HL-60 (cell line): Measurements from ENCODE around the gene ACAD8.
"Not testable (repeated sequence)": the region's sequence is repeated elsewhere in the genome, so short reads cannot be mapped to it uniquely, and the experiment has no call there.

Experiments used
- DNase-seq, 2 experiments: peaks; one replicate each; pipeline ENCODE4 v3.0.0-alpha.2; 2010 to 2020; ENCODE audit warnings: low read depth in 1 of 2, low spot score in 1 of 2
- H3K27ac ChIP-seq: fragments of 250-450 bp; sonication (Bioruptor Pico); replicated peaks from 2 replicates; pipeline ENCODE4 v1.5.1; 2020; ENCODE audit warnings: mild to moderate bottlenecking, moderate library complexity
- H3K27me3 ChIP-seq: fragments of 250-450 bp; sonication (Bioruptor Pico); 2 replicates; pipeline ENCODE4 v1.5.1; 2021; ENCODE audit warnings: mild to moderate bottlenecking, moderate library complexity; ENCODE audit not compliant: insufficient read depth, poor library complexity, severe bottlenecking
- H3K4me3 ChIP-seq: replicated peaks from 2 replicates; pipeline ENCODE4 v1.5.1; 2011; ENCODE audit warnings: mild to moderate bottlenecking, control low read depth, low read length; ENCODE audit not compliant: insufficient read depth
- GABPA ChIP-seq: IDR thresholded peaks from 2 replicates; pipeline ENCODE4 v1.6.1; 2012; ENCODE audit warnings: low read depth
- POLR2AphosphoS5 ChIP-seq: IDR thresholded peaks from 2 replicates; pipeline ENCODE4 v1.6.1; 2012; ENCODE audit warnings: low read depth
- REST ChIP-seq: IDR thresholded peaks from 2 replicates; pipeline ENCODE4 v1.6.1; 2012; ENCODE audit warnings: low read depth; ENCODE audit not compliant: insufficient replicate concordance
- SPI1 ChIP-seq: IDR thresholded peaks from 2 replicates; pipeline ENCODE4 v1.6.1; 2012; ENCODE audit warnings: low read depth, mild to moderate bottlenecking, borderline replicate concordance
- TF ChIP-seq, protein P1 (sequence below): IDR thresholded peaks from one replicate; pipeline ENCODE4 v1.5.1; 2011; ENCODE audit warnings: low read length, control low read depth, inconsistent platforms; ENCODE audit not compliant: insufficient read depth

ACAD8 gene

DNA sequence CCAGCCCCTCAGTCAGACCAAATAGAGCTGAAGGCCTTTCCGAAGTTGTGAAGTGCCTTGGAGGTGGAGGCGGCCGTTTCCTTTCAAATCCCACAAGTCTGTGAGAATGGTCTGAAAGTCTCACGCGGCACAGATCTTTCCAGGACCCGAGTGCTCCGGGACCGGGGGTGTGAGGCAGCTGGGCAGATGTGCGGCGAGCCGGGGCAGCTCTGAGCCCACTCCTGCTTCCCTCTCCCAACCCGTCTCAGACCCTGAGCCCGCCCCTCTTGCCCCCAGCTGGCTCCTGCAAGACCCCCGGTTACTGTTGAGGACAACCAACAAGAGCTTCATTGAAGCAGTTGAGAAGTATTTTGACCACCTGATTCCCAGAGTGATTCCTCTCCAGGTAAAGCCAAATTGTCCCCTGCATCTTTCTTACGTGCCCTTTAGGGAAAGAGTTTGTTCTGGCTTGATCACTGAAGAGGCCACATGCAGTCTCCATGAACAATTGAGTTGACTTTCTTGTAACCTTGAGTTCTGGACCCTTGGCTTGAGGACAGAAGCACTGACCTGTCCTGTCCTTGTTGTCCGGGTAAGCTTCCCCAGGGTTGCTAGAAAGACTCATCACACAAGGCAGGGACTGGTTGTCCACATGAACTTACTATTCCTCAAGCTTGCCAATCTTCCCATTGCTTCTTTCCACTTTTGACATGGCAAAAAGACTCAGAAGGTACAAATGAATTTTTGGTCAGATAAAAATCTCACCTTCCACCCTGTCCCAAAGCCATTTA is 30.3 kb downstream of the ACAD8 start:
- no peak overlapping the region for H3K27ac ChIP-seq
- peaks cover 12% of the 10 kb centered on the region for H3K27me3 ChIP-seq
- TF ChIP-seq, protein P1, sequence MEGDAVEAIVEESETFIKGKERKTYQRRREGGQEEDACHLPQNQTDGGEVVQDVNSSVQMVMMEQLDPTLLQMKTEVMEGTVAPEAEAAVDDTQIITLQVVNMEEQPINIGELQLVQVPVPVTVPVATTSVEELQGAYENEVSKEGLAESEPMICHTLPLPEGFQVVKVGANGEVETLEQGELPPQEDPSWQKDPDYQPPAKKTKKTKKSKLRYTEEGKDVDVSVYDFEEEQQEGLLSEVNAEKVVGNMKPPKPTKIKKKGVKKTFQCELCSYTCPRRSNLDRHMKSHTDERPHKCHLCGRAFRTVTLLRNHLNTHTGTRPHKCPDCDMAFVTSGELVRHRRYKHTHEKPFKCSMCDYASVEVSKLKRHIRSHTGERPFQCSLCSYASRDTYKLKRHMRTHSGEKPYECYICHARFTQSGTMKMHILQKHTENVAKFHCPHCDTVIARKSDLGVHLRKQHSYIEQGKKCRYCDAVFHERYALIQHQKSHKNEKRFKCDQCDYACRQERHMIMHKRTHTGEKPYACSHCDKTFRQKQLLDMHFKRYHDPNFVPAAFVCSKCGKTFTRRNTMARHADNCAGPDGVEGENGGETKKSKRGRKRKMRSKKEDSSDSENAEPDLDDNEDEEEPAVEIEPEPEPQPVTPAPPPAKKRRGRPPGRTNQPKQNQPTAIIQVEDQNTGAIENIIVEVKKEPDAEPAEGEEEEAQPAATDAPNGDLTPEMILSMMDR, result no peak
- TF ChIP-seq POLR2AphosphoS5, result no peak
- no peak for TF ChIP-seq SPI1
- TF ChIP-seq GABPA, result no peak
- TF ChIP-seq REST, result no peak
- H3K4me3 ChIP-seq, result no peak overlapping the region
- DNase-seq, result no peak

GRCh38 chr11:134284349-134284748 is 31.0 kb downstream of the ACAD8 start:
- not testable (repeated sequence) for DNase-seq, H3K4me3 ChIP-seq, H3K27me3 ChIP-seq, H3K27ac ChIP-seq

DNA sequence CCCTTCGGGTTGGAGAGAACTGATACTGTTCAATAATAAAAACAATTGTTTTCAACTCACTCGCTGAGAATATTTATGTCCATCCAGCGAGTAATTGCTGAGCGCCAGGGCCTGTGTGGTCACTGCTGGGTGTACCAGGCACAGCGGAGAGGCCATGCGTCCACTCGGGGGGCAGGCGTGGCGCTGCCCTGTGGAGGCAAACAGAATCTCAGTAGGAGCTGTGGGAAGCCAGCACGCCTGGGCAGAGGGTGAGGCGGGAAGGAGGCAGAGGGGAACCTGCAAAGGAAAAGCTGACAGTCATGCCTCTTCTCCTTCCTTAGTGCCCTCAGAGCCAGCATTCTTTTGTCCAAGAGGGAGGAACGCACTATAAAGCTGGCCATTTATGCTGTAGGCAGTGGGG is 34.2 kb downstream of the ACAD8 start:
- Histone ChIP-seq H3K27ac (no peak overlapping the region), H3K4me3 (no peak overlapping the region), H3K27me3 (no peaks in the 10 kb centered on the region)
- no peak for DNase-seq
- TF ChIP-seq GABPA (no peak), REST (no peak), POLR2AphosphoS5 (no peak), SPI1 (no peak)
- TF ChIP-seq, protein P1, result no peak

- TF ChIP-seq SPI1 (no peak), REST (no peak), POLR2AphosphoS5 (no peak), GABPA (no peak)
- TF ChIP-seq, protein P1, result no peak
- Histone ChIP-seq H3K4me3 (no peak overlapping the region), H3K27ac (no peak overlapping the region), H3K27me3 (no peaks in the 10 kb centered on the region)
- no peak for DNase-seq
Observed at GRCh38 chr11:134288486-134288885, 35.1 kb downstream of the ACAD8 start.
